SH-SY5Y (cell line): ENCODE measurements around the gene LNX1.

Source experiments
- GATA2 ChIP-seq: IDR thresholded peaks from 2 replicates; pipeline ENCODE4 v1.6.1; 2011; ENCODE audit warnings: mild to moderate bottlenecking, low read depth, low read length
- GATA3 ChIP-seq: IDR thresholded peaks from 2 replicates; pipeline ENCODE4 v1.6.1; 2011; ENCODE audit warnings: low read depth, mild to moderate bottlenecking, low read length, moderate library complexity

DNA sequence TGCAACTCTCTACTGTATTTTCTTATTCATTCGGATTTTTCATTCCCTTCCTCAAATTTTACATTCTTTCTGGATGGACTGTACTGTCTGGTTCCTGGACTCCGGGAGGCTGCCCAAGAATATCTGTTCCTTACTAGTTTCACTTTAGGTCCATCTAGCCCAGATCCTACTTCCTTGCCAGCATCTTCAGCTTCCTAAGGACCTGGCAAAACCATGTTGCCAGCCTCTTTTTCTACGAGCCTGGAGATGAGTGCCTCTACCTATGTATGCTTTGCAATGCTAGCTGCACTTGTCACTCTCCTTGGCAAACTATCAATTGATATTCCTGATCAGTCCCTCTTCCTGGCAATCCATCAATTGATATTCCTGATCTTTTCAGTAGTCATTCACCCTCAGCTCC is 5.6 kb upstream of the LNX1 start:
- TF ChIP-seq GATA2 (no peak), GATA3 (no peak)
